ENCODE measurements around the gene ASB7. TPM values are rescaled to one million over a fixed set of nuclear protein-coding genes. Genes with fewer than 3 reads are reported as not detected.

The ASB7 gene
- polyA plus RNA-seq, 3 donors = 5.3 to 9.8 (median 7.6) TPM

GRCh38 chr15:100553468-100553867 lies 48.9 kb upstream of the ASB7 start:
- no peaks in the 10 kb centered on the region for H3K36me3 ChIP-seq (replicated peaks in 1 of 2; ENCODE audit: control insufficient read depth in 1 of 2, insufficient read depth in 2 of 2, low read length in 2 of 2)
- H3K4me2 ChIP-seq (replicated peaks; ENCODE audit: extremely low read depth, low read length, poor library complexity, severe bottlenecking) = no peak overlapping the region
- no peaks in the 10 kb centered on the region for H3K79me2 ChIP-seq (ENCODE audit: insufficient read depth, low read length)
- TF ChIP-seq, protein P1, sequence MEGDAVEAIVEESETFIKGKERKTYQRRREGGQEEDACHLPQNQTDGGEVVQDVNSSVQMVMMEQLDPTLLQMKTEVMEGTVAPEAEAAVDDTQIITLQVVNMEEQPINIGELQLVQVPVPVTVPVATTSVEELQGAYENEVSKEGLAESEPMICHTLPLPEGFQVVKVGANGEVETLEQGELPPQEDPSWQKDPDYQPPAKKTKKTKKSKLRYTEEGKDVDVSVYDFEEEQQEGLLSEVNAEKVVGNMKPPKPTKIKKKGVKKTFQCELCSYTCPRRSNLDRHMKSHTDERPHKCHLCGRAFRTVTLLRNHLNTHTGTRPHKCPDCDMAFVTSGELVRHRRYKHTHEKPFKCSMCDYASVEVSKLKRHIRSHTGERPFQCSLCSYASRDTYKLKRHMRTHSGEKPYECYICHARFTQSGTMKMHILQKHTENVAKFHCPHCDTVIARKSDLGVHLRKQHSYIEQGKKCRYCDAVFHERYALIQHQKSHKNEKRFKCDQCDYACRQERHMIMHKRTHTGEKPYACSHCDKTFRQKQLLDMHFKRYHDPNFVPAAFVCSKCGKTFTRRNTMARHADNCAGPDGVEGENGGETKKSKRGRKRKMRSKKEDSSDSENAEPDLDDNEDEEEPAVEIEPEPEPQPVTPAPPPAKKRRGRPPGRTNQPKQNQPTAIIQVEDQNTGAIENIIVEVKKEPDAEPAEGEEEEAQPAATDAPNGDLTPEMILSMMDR (IDR thresholded peaks at IDR 0.05) = no peak
- H3K4me1 ChIP-seq (ENCODE audit: control insufficient read depth in 1 of 2, insufficient read depth in 2 of 2, low read length in 2 of 2) = peaks cover 0 to 4% of the 10 kb centered on the region in 2 donors
- H3K27ac Mint-ChIP-seq = peak overlapping the region in 1 of 7 donors; percentile 11
- intact Hi-C loops (cut with micrococcal nuclease) = no loop called here
- no peak overlapping the region for H2AFZ ChIP-seq (ENCODE audit: insufficient read depth, low read depth, low read length, poor library complexity, severe bottlenecking)
- no peaks in the 10 kb centered on the region for H3K27me3 ChIP-seq (ENCODE audit: control insufficient read depth in 2 of 2, insufficient read depth in 2 of 2, low read length in 2 of 2)
- DNase-seq = peak in 1 of 3 donors; percentile 15
- peaks cover 10% of the 10 kb centered on the region for H3K4me1 Mint-ChIP-seq
- no peak overlapping the region for H3K4me3 ChIP-seq (replicated peaks in 1 of 3; ENCODE audit: low read depth in 2 of 3, low read length in 3 of 3)
- H4K20me1 ChIP-seq (ENCODE audit: insufficient read depth, low read length) = no peaks in the 10 kb centered on the region
- H3K36me3 Mint-ChIP-seq = peaks cover 0 to 3% of the 10 kb centered on the region in 2 donors
- peak overlapping the region in 1 of 2 donors; percentile 41 for H3K4me3 Mint-ChIP-seq
- H3K9me3 ChIP-seq (replicated peaks in 1 of 2; ENCODE audit: control insufficient read depth in 1 of 2, insufficient read depth in 1 of 2, low read length in 2 of 2) = peaks cover 4 to 8% of the 10 kb centered on the region in 2 donors
- peaks cover 14 to 54% (median 40%) of the 10 kb centered on the region in 7 donors for H3K9me3 Mint-ChIP-seq
- no peak overlapping the region for H3K9ac ChIP-seq (ENCODE audit: insufficient read depth, low read length, poor library complexity, severe bottlenecking)
- H3K27me3 Mint-ChIP-seq (ENCODE audit: low read depth in 3 of 3) = peaks cover 0 to 5% (median 5%) of the 10 kb centered on the region in 3 donors
- 88% methylated on average over 10 of the region's 16 CpGs for WGBS (ENCODE audit: insufficient coverage)
- H3K27ac ChIP-seq (ENCODE audit: low read depth in 1 of 2, low read length in 2 of 2) = no peak overlapping the region

- Histone ChIP-seq H3K4me3 (replicated peaks in 1 of 3; ENCODE audit: low read depth in 2 of 3, low read length in 3 of 3) (no peak overlapping the region), H3K79me2 (ENCODE audit: insufficient read depth, low read length) (no peaks in the 10 kb centered on the region), H4K20me1 (ENCODE audit: insufficient read depth, low read length) (no peaks in the 10 kb centered on the region), H3K9ac (ENCODE audit: insufficient read depth, low read length, poor library complexity, severe bottlenecking) (no peak overlapping the region), H3K4me2 (replicated peaks; ENCODE audit: extremely low read depth, low read length, poor library complexity, severe bottlenecking) (no peak overlapping the region), H2AFZ (ENCODE audit: insufficient read depth, low read depth, low read length, poor library complexity, severe bottlenecking) (no peak overlapping the region), H3K27me3 (ENCODE audit: control insufficient read depth in 2 of 2, insufficient read depth in 2 of 2, low read length in 2 of 2) (no peaks in the 10 kb centered on the region), H3K36me3 (replicated peaks in 1 of 2; ENCODE audit: control insufficient read depth in 1 of 2, insufficient read depth in 2 of 2, low read length in 2 of 2) (no peaks in the 10 kb centered on the region), H3K27ac (ENCODE audit: low read depth in 1 of 2, low read length in 2 of 2) (peak overlapping the region; percentile 48 to 60), H3K9me3 (replicated peaks in 1 of 2; ENCODE audit: control insufficient read depth in 1 of 2, insufficient read depth in 1 of 2, low read length in 2 of 2) (peaks cover 4 to 6% of the 10 kb centered on the region in 2 donors), H3K4me1 (ENCODE audit: control insufficient read depth in 1 of 2, insufficient read depth in 2 of 2, low read length in 2 of 2) (peaks cover 22 to 29% of the 10 kb centered on the region in 2 donors)
- TF ChIP-seq, protein P1 (IDR thresholded peaks at IDR 0.05) = no peak
- 98% methylated on average over 46 of the region's 50 CpGs for WGBS (ENCODE audit: insufficient coverage)
- no peak for DNase-seq
- H3K4me1 Mint-ChIP-seq = peaks cover 22% of the 10 kb centered on the region
- peak overlapping the region; percentile 72 to 92 (median 82) for H3K27ac Mint-ChIP-seq
- H3K36me3 Mint-ChIP-seq = peaks cover 0 to 9% of the 10 kb centered on the region in 2 donors
- H3K4me3 Mint-ChIP-seq = no peak overlapping the region
- no peaks in the 10 kb centered on the region for H3K27me3 Mint-ChIP-seq (ENCODE audit: low read depth in 3 of 3)
- H3K9me3 Mint-ChIP-seq = peaks cover 3 to 36% (median 25%) of the 10 kb centered on the region in 7 donors
- intact Hi-C loops (cut with micrococcal nuclease) = no loop called here
These were observed 43.6 kb upstream of the ASB7 start for GRCh38 chr15:100558771-100559254.

Data from CD14-positive monocyte (primary cell).